Keratinocyte (primary cell): Measurements from ENCODE around the gene TBX6.

Experiments used
- EZH2 ChIP-seq: IDR thresholded peaks from one replicate; pipeline ENCODE4 v1.6.1; 2012; ENCODE audit warnings: inconsistent platforms, mild to moderate bottlenecking, low read length, moderate library complexity
- TF ChIP-seq, protein P1 (sequence below), 3 experiments: IDR thresholded peaks in 1 of 3; conservative IDR thresholded peaks in 1 of 3; optimal IDR thresholded peaks in 1 of 3; 2 replicates in 2 of 3; 3 replicates in 1 of 3; pipeline versions ENCODE3 to v1.5.1; 2011; ENCODE audit warnings: low read length in 3 of 3, mild to moderate bottlenecking in 3 of 3, moderate library complexity in 2 of 3, control low read depth in 1 of 3, inconsistent platforms in 1 of 3; ENCODE audit not compliant: insufficient read depth in 2 of 3; ENCODE audit errors: extremely low read depth in 1 of 3

DNA sequence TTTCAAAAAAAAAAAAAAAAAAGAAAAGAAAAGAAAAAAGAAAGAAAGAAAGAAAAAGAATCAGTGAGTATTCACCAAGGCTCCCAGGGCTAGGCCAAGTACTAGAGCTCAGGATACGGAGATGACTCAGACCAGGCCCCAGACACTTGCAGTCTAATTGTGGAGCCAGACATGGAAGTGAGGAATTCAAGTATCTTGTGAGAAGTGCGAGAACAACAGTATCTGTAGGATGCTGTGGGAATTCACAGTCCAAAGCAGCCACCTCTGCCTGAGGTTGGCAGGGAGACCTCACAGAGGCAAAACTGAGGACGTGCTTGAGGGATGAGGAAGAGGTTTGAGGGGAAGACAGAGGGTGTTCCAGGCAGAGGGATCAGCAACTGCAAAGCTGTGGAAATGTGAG is 40.2 kb downstream of the TBX6 start:
- TF ChIP-seq EZH2 = no peak
- TF ChIP-seq, protein P1, sequence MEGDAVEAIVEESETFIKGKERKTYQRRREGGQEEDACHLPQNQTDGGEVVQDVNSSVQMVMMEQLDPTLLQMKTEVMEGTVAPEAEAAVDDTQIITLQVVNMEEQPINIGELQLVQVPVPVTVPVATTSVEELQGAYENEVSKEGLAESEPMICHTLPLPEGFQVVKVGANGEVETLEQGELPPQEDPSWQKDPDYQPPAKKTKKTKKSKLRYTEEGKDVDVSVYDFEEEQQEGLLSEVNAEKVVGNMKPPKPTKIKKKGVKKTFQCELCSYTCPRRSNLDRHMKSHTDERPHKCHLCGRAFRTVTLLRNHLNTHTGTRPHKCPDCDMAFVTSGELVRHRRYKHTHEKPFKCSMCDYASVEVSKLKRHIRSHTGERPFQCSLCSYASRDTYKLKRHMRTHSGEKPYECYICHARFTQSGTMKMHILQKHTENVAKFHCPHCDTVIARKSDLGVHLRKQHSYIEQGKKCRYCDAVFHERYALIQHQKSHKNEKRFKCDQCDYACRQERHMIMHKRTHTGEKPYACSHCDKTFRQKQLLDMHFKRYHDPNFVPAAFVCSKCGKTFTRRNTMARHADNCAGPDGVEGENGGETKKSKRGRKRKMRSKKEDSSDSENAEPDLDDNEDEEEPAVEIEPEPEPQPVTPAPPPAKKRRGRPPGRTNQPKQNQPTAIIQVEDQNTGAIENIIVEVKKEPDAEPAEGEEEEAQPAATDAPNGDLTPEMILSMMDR (optimal IDR thresholded peaks at IDR 0.05 in 1 of 3, IDR thresholded peaks at IDR 0.05 in 1 of 3, conservative IDR thresholded peaks at IDR 0.05 in 1 of 3; ENCODE audit: extremely low read depth in 1 of 3, insufficient read depth in 2 of 3, low read length in 3 of 3) = no peak
